ENCODE measurements around the gene LIG3.
"Not testable (repeated sequence)": the region's sequence is repeated elsewhere in the genome, so short reads cannot be mapped to it uniquely, and the experiment has no call there.

LIG3 gene

DNA sequence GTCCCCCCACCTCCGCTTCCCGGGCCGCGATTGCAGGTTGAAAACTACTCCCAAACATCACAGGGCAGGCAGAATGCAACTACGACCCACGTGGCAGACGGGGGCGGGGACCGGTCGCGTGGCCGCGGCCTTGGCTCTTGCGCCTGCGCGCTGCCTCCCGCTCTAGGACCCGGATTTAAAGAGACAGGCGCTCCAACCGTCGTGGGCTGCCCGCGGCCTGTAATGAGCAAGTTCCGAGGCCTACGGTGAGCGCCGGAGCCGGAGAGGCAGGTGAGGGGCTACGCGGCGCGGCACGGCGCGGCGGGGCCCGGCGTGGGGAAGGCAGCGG lies at the start of gene LIG3:
Gene LIG3, plus strand, starts transcription at position 160 of the 328 bp plus-strand sequence. CDS start 2,494 bp downstream, outside the sequence.
- DNase-seq (ENCODE audit: low spot score) = peak; percentile 95

DNA sequence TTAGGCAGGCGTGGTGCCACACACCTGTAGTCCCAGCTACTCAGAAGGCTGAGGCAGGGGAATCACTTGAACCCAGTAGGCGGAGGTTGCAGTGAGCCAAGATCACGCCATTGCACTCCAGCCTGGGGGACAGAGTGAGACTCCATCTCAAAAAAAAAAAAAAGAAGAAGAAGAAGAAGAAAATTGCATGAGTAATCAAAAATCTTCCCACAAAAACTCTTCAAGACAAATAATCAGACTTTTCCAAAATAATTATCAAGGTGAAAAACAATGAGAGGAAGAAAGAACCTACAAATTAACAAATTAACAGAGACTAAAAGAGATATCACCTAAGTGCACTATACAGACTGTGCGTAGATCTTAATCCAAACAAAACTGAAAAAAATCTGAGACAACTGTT lies 29.5 kb upstream of the LIG3 start:
- not testable (repeated sequence) for DNase-seq (ENCODE audit: low spot score)

DNA sequence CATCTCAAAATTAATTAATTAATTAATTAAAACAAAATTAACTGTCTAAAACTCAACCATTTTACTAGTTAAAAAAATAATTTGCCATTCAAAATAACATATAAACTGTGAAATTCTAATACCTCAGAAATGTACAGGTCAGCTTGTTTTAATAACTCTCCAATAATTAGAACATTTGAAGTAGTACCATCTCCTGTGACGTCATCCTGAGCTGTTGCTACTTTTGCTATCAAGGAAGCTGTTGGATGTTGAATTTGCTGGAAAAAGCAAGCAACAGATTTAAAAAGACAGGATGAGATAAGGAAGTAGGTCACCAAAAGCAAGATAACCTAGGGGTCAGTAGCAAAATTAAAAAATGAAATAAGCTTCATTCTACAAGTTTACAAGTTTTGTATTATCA lies 21.9 kb upstream of the LIG3 start:
- no peak for DNase-seq (ENCODE audit: low spot score)

DNA sequence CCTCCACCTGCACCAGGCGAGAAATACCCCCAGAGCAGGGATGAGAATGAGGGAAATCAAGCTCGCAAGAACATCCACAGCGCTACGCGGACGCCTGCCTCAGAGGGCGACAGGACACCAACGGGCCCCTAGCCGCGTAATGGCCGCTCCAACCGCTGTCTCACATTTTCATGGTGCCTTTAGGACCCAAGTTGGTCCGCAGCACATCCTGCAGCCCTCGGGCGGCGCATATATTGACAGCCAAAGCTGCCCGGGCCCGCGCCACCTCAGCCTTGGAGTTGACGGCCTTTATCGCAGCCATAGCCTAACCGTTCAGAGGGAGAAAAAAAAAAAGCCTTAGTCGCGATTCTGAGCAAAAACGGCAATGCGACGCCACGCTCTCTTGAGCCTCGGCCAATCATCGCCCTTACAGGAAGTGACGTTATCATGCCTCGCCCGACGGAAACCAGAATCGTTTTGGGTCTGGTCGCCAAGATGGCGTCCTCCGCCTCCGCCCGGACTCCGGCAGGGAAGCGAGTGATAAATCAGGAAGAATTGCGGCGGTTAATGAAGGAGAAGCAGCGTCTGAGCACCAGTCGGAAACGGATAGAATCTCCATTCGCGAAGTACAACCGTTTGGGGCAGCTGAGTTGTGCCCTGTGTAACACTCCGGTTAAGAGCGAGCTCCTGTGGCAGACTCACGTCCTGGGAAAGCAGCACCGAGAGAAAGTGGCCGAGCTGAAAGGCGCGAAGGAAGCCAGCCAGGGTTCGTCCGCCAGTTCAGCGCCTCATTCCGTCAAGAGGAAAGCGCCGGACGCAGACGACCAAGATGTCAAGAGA lies 19.0 kb upstream of the LIG3 start, which contains the start of the genes CCT6B and ZNF830:
Gene CCT6B, minus strand, starts transcription at position 368 of the 819 bp plus-strand sequence. Its CDS starts 67 bp downstream, at position 301.
Gene ZNF830, plus strand, starts transcription at position 448 of the 819 bp plus-strand sequence. Its CDS starts 27 bp downstream, at position 475.
- peak; percentile 93 for DNase-seq (ENCODE audit: low spot score)

DNA sequence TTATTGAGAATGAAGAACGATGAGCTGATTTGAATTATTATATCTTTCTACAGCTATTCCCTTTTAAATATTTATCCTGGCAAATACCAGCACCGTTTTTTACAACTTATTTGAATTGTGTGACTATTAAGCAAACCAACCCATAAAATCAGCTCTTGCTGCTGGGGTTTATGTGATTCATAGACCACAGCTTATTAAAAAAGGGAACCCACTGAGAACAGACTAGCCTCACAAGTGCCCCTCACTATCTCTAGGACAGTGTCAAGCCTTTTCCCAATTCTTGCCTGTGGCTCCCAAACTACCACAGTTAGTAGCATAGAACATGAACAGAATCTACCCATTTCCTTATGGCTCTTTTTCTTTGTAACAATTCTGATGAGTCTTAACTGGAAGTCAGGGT lies 6.1 kb upstream of the LIG3 start:
- peak; percentile 37 for DNase-seq (ENCODE audit: low spot score)

DNA sequence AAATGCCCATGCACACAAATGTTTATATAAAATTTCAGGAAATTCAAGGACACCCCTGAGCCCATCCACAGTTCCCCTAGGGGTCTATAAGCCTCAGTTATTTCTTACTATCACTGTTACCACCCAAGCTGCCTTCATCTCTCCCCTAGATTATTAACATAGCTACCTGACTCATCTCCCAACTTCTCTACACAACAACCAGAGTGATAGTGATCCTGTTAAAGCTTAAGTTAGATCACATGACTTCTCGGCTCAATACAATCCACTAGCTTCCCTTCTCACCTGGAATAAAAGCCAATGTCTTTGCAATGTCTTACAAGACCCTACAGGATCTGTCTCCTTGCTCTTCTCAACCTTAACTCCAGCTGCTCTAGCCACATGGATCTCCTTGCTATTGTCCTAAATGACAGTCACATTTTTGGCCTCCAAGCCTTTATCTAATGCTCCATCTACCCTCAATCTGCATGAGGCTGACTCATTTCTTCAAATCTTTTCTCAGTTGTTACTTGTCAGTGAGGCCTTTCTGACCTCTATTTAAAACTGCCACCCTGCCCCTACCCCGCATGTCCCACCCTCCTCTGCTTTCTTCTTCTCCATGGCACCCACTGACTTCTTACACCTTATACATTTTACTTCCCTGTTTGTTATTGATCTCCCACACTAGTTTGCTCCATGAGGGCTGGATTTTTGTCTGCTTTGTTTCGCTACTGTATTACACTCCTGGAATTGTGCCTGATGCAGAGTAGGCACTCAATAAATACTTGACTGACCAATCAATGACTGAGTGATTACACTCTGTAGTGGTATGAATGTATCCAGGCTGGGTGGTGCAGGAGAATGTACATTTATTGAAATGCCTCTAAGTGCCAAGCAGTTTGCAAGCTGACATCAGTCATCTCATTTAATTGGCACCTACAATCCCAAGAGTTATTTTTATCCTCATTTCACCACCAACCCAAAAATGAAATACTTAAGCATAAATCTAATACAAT lies 5.2 kb upstream of the LIG3 start:
- DNase-seq (ENCODE audit: low spot score) = peak; percentile 79

DNA sequence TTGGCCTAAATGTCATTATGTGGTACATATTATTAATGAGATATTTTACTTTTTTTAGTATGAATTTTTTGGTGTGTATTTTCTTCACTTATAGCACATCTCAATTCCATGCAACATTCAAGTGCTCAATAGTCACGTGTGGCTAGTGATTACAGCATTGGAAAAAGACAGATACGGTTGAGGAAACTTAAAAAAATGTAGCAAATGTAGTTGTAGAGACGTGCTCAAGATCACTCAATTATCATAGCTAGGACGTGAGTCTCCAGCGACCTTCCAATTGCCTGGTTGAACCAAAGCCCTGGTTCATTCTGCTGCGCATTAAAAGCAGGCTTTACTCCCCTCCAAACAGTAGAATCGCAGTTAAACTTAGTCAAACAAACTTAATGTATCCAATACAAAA lies 1.2 kb upstream of the LIG3 start:
- DNase-seq (ENCODE audit: low spot score) = no peak

DNA sequence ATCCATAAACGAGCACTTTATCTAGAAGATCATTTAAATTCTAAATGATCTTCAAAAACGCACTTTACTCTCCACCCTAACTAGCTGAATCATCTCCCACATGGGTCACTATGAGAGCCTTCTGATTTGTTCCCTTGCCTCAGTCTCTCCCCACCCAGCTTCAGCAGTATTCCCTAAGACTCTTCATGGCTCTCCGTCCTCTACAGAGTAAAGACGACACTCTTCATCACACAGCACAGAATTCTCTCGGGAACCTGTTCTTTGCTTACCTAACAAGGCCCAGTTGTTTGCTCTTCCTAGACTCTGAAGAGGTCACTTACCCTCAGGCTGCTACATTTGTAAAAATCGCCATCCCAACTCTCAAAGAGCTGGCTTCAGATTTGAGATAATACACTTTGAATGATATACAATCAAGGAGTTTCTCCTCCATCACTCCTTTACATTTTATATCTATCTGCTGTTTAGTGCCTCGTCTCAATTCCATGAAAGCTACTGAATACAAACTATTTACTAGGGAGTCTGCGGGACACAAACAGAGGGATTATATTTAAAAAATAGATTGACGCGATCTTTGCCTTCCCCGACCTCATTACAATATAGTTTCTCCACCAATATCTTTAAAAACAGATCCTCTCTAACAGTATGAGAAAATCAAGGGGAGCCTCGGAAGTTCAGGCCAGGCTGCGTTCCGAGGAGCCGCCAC lies 511 bp upstream of the LIG3 start:
- DNase-seq (ENCODE audit: low spot score) = no peak

DNA sequence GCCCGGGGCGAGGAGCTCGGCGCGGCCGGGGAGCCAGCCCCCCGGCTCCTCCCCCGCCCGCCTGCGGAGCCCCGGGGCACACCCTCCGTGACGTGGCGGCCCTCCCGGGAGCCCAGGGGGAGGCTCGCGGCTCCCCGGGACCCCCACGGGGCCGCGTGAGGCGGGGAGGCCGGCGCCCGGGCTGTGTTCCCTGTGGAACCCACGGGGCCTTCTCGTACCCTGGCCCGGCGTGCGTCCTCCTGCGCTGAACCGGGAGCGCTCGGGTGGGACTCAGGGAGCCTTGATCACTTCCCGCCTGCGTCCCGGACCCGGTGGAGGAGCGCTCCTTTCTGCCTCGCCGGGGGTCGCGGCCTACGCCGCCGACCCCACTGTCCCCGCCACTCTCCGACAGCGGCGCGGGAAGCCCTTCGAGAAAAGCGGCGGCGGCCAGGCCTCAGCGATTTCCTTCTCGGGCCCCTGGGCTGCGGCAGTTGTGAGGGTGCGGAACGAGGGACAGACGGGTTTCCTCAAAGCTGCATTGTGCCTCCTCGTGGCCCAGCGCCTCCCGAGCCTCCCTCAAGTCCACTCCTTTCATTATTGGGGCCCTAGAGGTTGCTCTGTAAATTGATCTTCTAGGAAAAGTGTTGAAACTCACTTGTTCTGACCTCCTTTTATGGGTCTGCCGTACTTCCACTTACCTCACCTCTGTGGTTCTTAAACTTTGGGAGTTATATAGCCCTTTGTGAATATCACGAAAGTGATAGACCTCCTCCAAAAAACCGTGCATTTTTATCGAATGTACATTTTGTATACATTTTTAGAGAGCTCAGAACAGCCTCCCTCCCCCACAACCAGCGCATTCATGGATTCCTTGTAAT lies 597 bp downstream of the LIG3 start:
- peak; percentile 72 for DNase-seq (ENCODE audit: low spot score)

DNA sequence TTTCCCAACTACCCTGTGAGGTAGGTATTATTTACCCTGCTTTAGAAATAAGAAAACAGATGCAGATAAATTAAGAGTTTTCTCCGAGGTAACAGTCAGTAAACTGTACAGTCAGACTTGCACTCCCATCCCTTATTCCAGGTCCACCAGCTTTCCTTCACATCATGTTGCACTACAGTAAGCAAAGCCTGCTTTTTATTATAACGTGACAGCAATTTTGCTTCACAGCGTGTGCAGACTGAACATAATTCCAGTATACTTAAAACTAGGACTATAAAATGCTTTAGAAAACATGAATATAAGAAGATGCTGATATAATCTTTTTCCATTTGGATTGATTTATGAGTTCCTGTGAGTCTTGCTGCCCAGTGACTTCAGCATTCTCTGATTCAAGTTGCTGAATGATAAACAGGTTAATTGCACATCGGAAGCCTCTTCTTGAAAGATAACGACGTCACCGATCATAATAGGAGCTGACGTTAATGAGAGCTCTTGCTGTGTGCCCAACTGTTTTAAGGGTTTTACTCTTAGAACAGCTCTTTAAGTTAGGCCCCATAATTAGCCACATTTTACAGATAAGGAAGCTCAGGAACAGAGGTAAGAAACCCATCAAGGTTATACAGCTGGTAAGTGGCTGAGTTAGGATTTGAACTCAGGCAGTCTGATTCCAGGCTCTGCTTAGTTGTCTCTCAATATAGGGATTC lies 1.4 kb downstream of the LIG3 start:
- no peak for DNase-seq (ENCODE audit: low spot score)

DNA sequence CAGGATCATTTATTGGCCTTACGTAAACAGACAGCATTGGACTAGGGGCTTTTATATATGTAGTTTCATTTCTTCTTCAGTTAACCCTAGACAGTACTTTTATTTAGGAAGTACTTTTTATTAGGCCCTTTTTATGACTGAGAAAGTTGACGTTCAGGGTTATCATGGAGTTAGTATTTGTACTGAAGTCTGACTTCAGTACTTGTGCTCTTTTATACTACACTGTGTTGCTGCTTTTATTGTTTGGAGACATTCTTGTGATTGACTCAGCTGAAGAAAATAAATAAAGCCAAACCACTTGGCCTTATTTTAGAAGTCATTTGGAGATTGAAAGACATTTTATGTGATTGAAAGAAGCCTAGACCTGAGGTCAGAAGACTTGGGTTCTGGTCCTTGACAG lies 6.9 kb downstream of the LIG3 start:
- no peak for DNase-seq (ENCODE audit: low spot score)

DNA sequence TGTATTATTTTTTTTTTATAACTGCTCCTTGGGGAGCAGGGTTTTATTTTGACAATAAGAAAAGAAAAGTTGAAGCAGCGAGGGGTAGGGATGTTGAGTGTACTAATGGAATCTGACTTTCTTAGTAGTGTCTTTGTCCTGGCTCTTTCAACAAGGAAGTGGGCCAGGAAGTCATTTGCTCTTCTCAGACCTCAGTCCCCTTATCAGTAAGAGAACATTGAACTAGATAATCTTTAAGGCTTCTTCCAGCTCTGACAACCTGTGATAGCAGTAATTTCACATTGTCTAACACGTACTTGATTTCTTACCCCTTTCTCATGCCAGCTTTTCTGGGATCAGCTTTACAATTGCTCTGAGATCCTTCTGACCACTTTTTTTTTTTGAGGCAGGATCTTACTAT lies 8.3 kb downstream of the LIG3 start:
- no peak for DNase-seq (ENCODE audit: low spot score)

DNA sequence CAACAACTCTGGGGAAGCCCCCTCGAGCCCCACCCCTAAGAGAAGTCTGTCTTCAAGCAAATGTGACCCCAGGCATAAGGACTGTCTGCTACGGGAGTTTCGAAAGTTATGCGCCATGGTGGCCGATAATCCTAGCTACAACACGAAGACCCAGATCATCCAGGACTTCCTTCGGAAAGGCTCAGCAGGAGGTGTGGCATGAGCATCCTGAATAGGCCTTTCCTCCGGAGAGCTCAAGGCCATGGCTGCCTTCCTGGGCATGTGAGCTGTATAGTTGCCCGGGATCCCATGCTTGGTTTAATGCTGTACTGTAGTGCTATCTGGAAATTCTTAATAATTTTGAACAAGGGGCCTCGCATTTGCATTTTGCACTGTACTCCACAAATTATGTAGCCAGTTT lies 9.2 kb downstream of the LIG3 start:
- DNase-seq (ENCODE audit: low spot score) = no peak

DNA sequence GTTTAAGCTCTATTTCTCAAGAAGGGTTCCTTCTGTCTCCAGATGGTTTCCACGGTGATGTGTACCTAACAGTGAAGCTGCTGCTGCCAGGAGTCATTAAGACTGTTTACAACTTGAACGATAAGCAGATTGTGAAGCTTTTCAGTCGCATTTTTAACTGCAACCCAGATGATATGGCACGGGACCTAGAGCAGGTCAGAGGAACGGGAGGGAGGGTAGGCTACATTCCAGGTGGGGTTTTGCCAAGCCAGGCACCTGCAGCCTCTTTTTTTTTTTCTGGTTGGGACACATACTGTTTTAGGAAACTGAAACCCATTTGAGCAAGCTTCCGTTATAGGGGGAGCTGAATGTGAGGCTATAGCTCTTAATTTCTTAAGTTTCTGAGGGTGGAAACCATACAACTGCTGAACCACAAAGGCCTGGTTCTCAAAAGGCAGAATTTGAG lies 10.6 kb downstream of the LIG3 start:
- no peak for DNase-seq (ENCODE audit: low spot score)

DNA sequence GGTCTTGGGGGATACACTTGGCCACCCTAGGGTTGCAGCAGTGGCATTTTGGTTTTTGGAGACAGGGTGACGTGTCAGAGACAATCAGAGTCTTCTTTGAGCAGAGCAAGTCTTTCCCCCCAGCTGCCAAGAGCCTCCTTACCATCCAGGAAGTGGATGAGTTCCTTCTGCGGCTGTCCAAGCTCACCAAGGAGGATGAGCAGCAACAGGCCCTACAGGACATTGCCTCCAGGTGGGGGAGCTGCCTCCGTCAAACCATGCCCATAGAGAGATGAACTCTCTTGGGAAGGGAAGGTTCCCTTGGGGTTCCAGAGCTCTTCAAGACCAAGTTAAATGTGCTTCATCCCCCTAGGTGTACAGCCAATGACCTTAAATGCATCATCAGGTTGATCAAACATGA lies 11.3 kb downstream of the LIG3 start:
- no peak for DNase-seq (ENCODE audit: low spot score)

DNA sequence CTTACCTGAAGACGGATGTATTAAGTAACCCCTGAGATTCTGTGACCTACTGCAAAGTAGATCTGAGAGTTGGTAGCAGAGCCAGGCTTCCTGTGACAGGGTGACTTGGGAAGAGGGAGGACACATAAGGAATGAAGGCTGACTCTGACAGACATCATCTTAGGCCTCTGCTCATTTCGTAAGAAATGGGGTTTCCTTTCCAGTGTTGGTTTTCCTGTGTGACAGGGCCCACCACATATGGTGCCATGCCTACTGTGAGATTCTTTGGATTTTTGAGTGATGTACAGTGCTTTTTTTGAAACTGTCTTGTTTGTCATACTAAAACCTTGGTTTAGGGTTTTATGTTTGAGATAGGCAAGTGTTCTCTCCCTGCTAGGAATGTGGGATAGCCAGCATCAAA lies 12.7 kb downstream of the LIG3 start:
- DNase-seq (ENCODE audit: low spot score) = no peak

DNA sequence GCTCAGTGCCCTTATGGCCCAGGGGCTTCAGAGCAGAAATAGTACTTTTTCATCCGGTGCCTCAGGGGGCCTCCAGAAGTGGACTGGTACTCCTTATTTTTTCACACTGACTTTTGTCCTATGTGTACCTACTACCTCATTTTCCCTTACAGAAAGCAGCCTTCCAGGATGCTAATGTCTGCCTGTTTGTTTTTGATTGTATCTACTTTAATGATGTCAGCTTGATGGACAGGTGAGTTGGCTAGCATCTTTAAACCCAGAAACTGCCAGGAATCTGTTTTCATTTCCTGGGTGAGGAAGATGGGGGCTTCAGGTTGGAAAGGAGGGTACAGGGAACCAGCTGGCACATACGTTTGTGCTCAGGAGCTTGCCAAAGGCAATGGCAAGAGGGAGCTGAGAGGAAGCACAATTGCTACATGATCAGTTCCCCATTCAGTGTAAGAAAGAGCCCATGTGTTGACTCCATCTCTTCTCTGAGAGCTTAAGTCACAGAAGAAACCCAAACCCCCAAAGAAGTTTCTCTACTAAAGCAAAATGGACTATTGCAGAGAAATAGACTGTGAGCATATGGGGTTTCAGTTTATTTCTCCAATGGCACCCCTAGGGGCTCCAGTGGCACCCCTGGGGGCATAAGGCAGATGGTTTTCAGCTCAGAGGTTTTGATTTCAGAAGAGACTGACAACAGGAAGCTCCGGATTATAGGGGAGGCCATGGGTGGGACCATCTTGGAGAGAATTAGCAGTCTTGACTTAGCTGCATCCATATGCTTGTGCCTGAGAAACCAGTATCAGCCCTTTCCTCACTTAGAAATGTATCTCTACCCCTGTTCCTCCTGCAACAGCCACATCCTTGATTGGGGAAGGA lies 16.3 kb downstream of the LIG3 start:
- no peak for DNase-seq (ENCODE audit: low spot score)

DNA sequence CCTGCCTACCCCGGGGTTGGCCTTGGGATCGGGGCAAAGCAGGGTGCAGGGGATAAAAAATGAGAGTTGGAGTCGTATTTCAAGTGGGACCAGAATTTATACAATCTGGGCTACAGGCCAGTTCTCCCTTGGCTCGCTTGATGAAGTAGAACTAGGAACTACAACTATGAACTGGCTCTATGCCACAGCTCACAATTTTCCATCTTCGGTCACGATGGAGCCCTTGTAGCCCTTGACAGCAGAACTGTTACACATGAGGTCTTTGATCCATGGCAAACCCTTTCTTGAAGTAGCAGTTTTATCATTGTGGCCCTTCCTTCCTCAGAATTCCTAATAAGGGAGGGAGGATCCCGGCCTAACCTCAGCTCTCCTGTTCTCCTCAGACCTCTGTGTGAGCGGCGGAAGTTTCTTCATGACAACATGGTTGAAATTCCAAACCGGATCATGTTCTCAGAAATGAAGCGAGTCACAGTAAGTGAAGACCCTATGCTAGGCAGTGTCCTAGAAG lies 17.1 kb downstream of the LIG3 start:
- DNase-seq (ENCODE audit: low spot score) = no peak

DNA sequence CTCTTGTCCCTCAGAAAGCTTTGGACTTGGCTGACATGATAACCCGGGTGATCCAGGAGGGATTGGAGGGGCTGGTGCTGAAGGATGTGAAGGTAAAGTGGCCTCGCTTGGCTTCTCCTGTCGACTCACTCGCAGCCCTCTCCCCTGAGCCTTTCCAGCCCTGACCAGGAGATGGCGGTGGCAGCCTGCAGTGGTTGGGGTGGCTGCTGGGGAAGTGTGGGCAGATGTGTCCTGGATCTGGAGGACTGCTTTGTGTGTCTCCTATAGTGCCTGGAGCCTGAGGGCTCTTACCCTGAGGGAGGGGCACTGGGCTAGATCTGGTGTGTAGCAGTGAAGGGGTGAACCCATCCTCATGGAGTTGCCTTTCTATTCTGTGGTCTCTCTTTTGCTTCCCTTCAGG lies 17.9 kb downstream of the LIG3 start:
- peak; percentile 81 for DNase-seq (ENCODE audit: low spot score)

Data from activated CD4-positive, alpha-beta T cell treated with anti-CD3 and anti-CD28 coated beads, Interleukin-2, Interleukin-4, amounts not matched to agents 100 ng/mL and 50 ng/mL, durations not matched to agents 16 hours and 8 hours (primary cell).